GM23338 (cell line): ENCODE data around the gene OSBPL1A. TPM values are rescaled to one million over a fixed set of nuclear protein-coding genes. Genes with fewer than 3 reads are reported as not detected.

ENCODE experiments used
- ATAC-seq: fragments of 200-7000 bp; cut with Tn5 transposase; 3 replicates; pipeline ENCODE4 v1.9.1; 2020
- DNase-seq: peaks from one replicate; pipeline ENCODE4 v3.0.0-alpha.2; 2015; ENCODE audit warnings: low spot score
- H2AFZ ChIP-seq: fragments of 200-600 bp; sonication (generic); 2 replicates; pipeline ENCODE4 v1.8.0; 2016; ENCODE audit warnings: antibody characterized with exemption, mild to moderate bottlenecking, moderate library complexity
- H3F3A ChIP-seq: fragments of 200-600 bp; sonication (generic); replicated peaks from 2 replicates; pipeline ENCODE4 v1.8.0; 2017; ENCODE audit warnings: antibody characterized with exemption, mixed run types, low read depth
- H3K27ac ChIP-seq: fragments of 200-600 bp; sonication (generic); 2 replicates; pipeline ENCODE4 v1.6.1; 2016; ENCODE audit warnings: low read depth
- H3K27me3 ChIP-seq: fragments of 200-600 bp; sonication (generic); 2 replicates; pipeline ENCODE4 v1.8.0; 2016; ENCODE audit warnings: mild to moderate bottlenecking, mixed run types, moderate library complexity; ENCODE audit not compliant: insufficient read depth
- H3K36me3 ChIP-seq: fragments of 200-600 bp; sonication (generic); 2 replicates; pipeline ENCODE4 v1.8.0; 2016; ENCODE audit warnings: mild to moderate bottlenecking; ENCODE audit not compliant: insufficient read depth
- H3K4me1 ChIP-seq: fragments of 200-600 bp; sonication (generic); 2 replicates; pipeline ENCODE4 v1.8.0; 2016; ENCODE audit warnings: mild to moderate bottlenecking, moderate library complexity; ENCODE audit not compliant: insufficient read depth
- H3K4me2 ChIP-seq: fragments of 200-600 bp; sonication (generic); 2 replicates; pipeline ENCODE4 v1.7.1; 2017; ENCODE audit warnings: mixed run types
- H3K4me3 ChIP-seq: fragments of 200-600 bp; sonication (generic); 2 replicates; pipeline ENCODE4 v1.6.1; 2016; ENCODE audit warnings: mixed run types
- H3K79me2 ChIP-seq: fragments of 200-600 bp; sonication (generic); replicated peaks from 2 replicates; pipeline ENCODE4 v1.8.0; 2017; ENCODE audit warnings: mild to moderate bottlenecking; ENCODE audit not compliant: insufficient read depth
- H3K9me2 ChIP-seq: fragments of 200-600 bp; sonication (generic); 2 replicates; pipeline ENCODE4 v1.8.0; 2017; ENCODE audit not compliant: insufficient read depth
- H4K20me1 ChIP-seq: fragments of 200-600 bp; sonication (generic); replicated peaks from 2 replicates; pipeline ENCODE4 v1.8.0; 2017; ENCODE audit warnings: mild to moderate bottlenecking; ENCODE audit not compliant: insufficient read depth
- H3K27ac Mint-ChIP-seq: 2 replicates; pipeline ENCODE4 v1.8.0; 2020; ENCODE audit warnings: inconsistent platforms, mild to moderate bottlenecking, moderate library complexity, mixed read lengths
- H3K27me3 Mint-ChIP-seq: 3 replicates; pipeline ENCODE4 v1.8.0; 2022; ENCODE audit warnings: low read depth, mild to moderate bottlenecking, moderate library complexity, mixed read lengths, inconsistent platforms; ENCODE audit not compliant: insufficient read depth, poor library complexity
- H3K36me3 Mint-ChIP-seq: 3 replicates; pipeline ENCODE4 v1.8.0; 2021; ENCODE audit warnings: low read depth, mild to moderate bottlenecking, inconsistent platforms, moderate library complexity, mixed read lengths
- H3K4me1 Mint-ChIP-seq: 3 replicates; pipeline ENCODE4 v1.8.0; 2020; ENCODE audit warnings: mild to moderate bottlenecking, inconsistent platforms, mixed read lengths
- H3K4me3 Mint-ChIP-seq: 3 replicates; pipeline ENCODE4 v1.8.0; 2021; ENCODE audit warnings: moderate library complexity, mild to moderate bottlenecking, inconsistent platforms, mixed read lengths
- H3K9me3 Mint-ChIP-seq: 3 replicates; pipeline ENCODE4 v1.8.0; 2020; ENCODE audit warnings: moderate library complexity, mild to moderate bottlenecking, inconsistent platforms, mixed read lengths
- CREB1 ChIP-seq: fragments of 250-450 bp; sonication (Bioruptor Pico); IDR thresholded peaks from 2 replicates; pipeline ENCODE4 v1.5.0; 2020; ENCODE audit warnings: low read depth, mild to moderate bottlenecking, moderate library complexity
- CTCF ChIP-seq, 2 experiments: fragments of 200-600 bp in 1 of 2; sonication (generic) in 1 of 2; conservative IDR thresholded peaks; 2 replicates each; pipeline versions ENCODE4 v1.5.1 to v1.6.1; 2016 to 2017; ENCODE audit warnings: antibody characterized with exemption in 2 of 2, low read depth in 2 of 2, mild to moderate bottlenecking in 2 of 2, moderate library complexity in 1 of 2
- ETS1 ChIP-seq: IDR thresholded peaks from 2 replicates; pipeline ENCODE4 v1.6.1; 2016; ENCODE audit warnings: antibody characterized with exemption
- EZH2 ChIP-seq: fragments of 200-600 bp; sonication (generic); IDR thresholded peaks from one replicate; pipeline ENCODE4 v1.8.0; 2017; ENCODE audit warnings: antibody characterized with exemption, mild to moderate bottlenecking, low read depth; ENCODE audit not compliant: unreplicated experiment
- EZH2phosphoT487 ChIP-seq: fragments of 200-600 bp; sonication (generic); IDR thresholded peaks from one replicate; pipeline ENCODE4 v1.8.1; 2018; ENCODE audit warnings: antibody characterized with exemption; ENCODE audit not compliant: unreplicated experiment
- JUNB ChIP-seq: IDR thresholded peaks from one replicate; pipeline ENCODE4 v1.6.1; 2016; ENCODE audit warnings: antibody characterized with exemption; ENCODE audit not compliant: unreplicated experiment
- NANOG ChIP-seq: IDR thresholded peaks from 2 replicates; pipeline ENCODE4 v1.6.1; 2016; ENCODE audit warnings: antibody characterized with exemption, borderline replicate concordance
- POLR2AphosphoS5 ChIP-seq: IDR thresholded peaks from 2 replicates; pipeline ENCODE4 v1.6.1; 2016; ENCODE audit warnings: antibody characterized with exemption, low read depth
- REST ChIP-seq: IDR thresholded peaks from one replicate; pipeline ENCODE4 v1.6.1; 2018; ENCODE audit warnings: antibody characterized with exemption; ENCODE audit not compliant: unreplicated experiment
- STAT1 ChIP-seq: IDR thresholded peaks from one replicate; pipeline ENCODE4 v1.6.1; 2016; ENCODE audit warnings: antibody characterized with exemption; ENCODE audit not compliant: unreplicated experiment
- ZNF114 ChIP-seq: fragments of 250-450 bp; sonication (Bioruptor Pico); IDR thresholded peaks from 2 replicates; pipeline ENCODE4 v1.5.0; 2020; ENCODE audit warnings: mild to moderate bottlenecking, moderate library complexity
- ZNF331 ChIP-seq: fragments of 250-450 bp; sonication (Bioruptor Pico); IDR thresholded peaks from 2 replicates; pipeline ENCODE4 v1.5.0; 2020; ENCODE audit warnings: low read depth, mild to moderate bottlenecking, moderate library complexity
- ZNF462 ChIP-seq: fragments of 250-450 bp; sonication (Bioruptor Pico); IDR thresholded peaks from 2 replicates; pipeline ENCODE4 v1.5.0; 2020; ENCODE audit warnings: mild to moderate bottlenecking, moderate library complexity
- polyA plus RNA-seq: library from polyadenylated mRNA; unstranded; fragments of >200 nt; fragmentation: Nextera tagmentation; extraction: Ambion mirVana; gene quantifications from 2 replicates; pipeline ENCODE4 v1.2.1, GENCODE V29; 2016
- total RNA-seq: library from RNA; depleted of rRNA; stranded (reverse); fragments of >200 nt; shearing (Covaris generic); gene quantifications from 2 replicates; pipeline ENCODE4 v1.2.3, GENCODE V29; 2014

The OSBPL1A gene
- total and polyA plus RNA-seq, 2 experiments from 2014 or later, result 55.6 to 71.4 TPM

- ATAC-seq (no peak), DNase-seq (no peak)
- H3K9me3 Mint-ChIP-seq, result no peaks in the 10 kb centered on the region
- no peaks in the 10 kb centered on the region for H3K4me1 Mint-ChIP-seq
- peaks cover 50% of the 10 kb centered on the region for H3K36me3 Mint-ChIP-seq
- TF ChIP-seq JUNB (no peak), ETS1 (no peak), CREB1 (CRISPR knock-in tag) (no peak), ZNF331 (CRISPR knock-in tag) (no peak), ZNF114 (CRISPR knock-in tag) (no peak), EZH2 (no peak), POLR2AphosphoS5 (no peak), REST (no peak), STAT1 (no peak), EZH2phosphoT487 (no peak), CTCF (conservative IDR thresholded peaks at IDR 0.05; ENCODE audit: low read depth in 2 of 2) (no peak), NANOG (no peak), ZNF462 (no peak)
- no peak overlapping the region for H3K4me3 ChIP-seq
- H3K27ac Mint-ChIP-seq, result no peak overlapping the region
- no peak overlapping the region for H3K4me2 ChIP-seq
- H3K27me3 ChIP-seq, result no peaks in the 10 kb centered on the region
- no peak overlapping the region for H3K27ac ChIP-seq
- no peaks in the 10 kb centered on the region for H3F3A ChIP-seq
- peaks cover 17% of the 10 kb centered on the region for H3K36me3 ChIP-seq
- H4K20me1 ChIP-seq, result no peaks in the 10 kb centered on the region
- H2AFZ ChIP-seq, result no peak overlapping the region
- no peak overlapping the region for H3K4me3 Mint-ChIP-seq
- H3K9me2 ChIP-seq, result no peaks in the 10 kb centered on the region
- H3K27me3 Mint-ChIP-seq, result no peaks in the 10 kb centered on the region
- H3K4me1 ChIP-seq, result no peaks in the 10 kb centered on the region
- no peaks in the 10 kb centered on the region for H3K79me2 ChIP-seq
These were observed 91.4 kb downstream of the OSBPL1A start for GRCh38 chr18:24306201-24306600.
